Liver (tissue), 9 donors: ENCODE results near the gene AQP5. TPM values are rescaled to one million over a fixed set of nuclear protein-coding genes. Genes with fewer than 3 reads are reported as not detected.

ENCODE experiments used
- DNase-seq: peaks from one replicate; pipeline ENCODE4 v3.0.0-alpha.2; 2017; ENCODE audit warnings: low spot score
- H3K27ac ChIP-seq, 2 donors: one replicate each; pipeline ENCODE4 v1.7.0; 2013; ENCODE audit warnings: inconsistent platforms in 2 of 2, low read length in 2 of 2, control low read depth in 1 of 2, low read depth in 1 of 2, mild to moderate bottlenecking in 1 of 2
- H3K27me3 ChIP-seq, 4 donors: one replicate each; pipeline versions ENCODE4 v1.6.1 to v1.7.0; 2013; ENCODE audit warnings: low read length in 3 of 4, inconsistent platforms in 1 of 4, mild to moderate bottlenecking in 1 of 4, moderate library complexity in 1 of 4; ENCODE audit not compliant: control insufficient read depth in 4 of 4, insufficient read depth in 4 of 4
- H3K36me3 ChIP-seq, 4 donors: one replicate each; pipeline versions ENCODE4 v1.6.1 to v1.7.0; 2013; ENCODE audit warnings: low read length in 3 of 4, mild to moderate bottlenecking in 3 of 4, low read depth in 1 of 4, moderate library complexity in 1 of 4; ENCODE audit not compliant: control insufficient read depth in 4 of 4, insufficient read depth in 3 of 4
- H3K4me1 ChIP-seq, 4 donors: one replicate each; pipeline versions ENCODE4 v1.6.1 to v1.7.0; 2013; ENCODE audit warnings: low read length in 3 of 4, mild to moderate bottlenecking in 3 of 4, moderate library complexity in 1 of 4; ENCODE audit not compliant: control insufficient read depth in 4 of 4, insufficient read depth in 4 of 4
- H3K4me3 ChIP-seq, 3 donors: one replicate each; pipeline versions ENCODE4 v1.6.1 to v1.7.0; 2013; ENCODE audit warnings: low read length in 3 of 3, control low read depth in 1 of 3, low read depth in 1 of 3, mild to moderate bottlenecking in 1 of 3
- H3K9ac ChIP-seq, 2 donors: one replicate each; pipeline ENCODE4 v1.7.0; 2013; ENCODE audit warnings: low read length in 2 of 2, mild to moderate bottlenecking in 2 of 2, moderate library complexity in 2 of 2, control low read depth in 1 of 2, low read depth in 1 of 2
- H3K9me3 ChIP-seq, 4 donors: one replicate each; pipeline versions ENCODE4 v1.6.1 to v1.7.0; 2013; ENCODE audit warnings: low read length in 3 of 4; ENCODE audit not compliant: control insufficient read depth in 4 of 4
- CTCF ChIP-seq: fragments of 150-350 bp; IDR thresholded peaks from 2 replicates; pipeline ENCODE4 v1.5.1; 2017; ENCODE audit warnings: improper control_type of control experiment, low read depth, low read length; ENCODE audit not compliant: missing input control
- EGR1 ChIP-seq, 2 donors: IDR thresholded peaks; 2 replicates each; pipeline ENCODE4 v1.6.1; 2016 to 2018; ENCODE audit warnings: antibody characterized with exemption in 2 of 2, low read depth in 2 of 2
- FOXA1 ChIP-seq: IDR thresholded peaks from 2 replicates; pipeline ENCODE4 v1.6.1; 2016; ENCODE audit warnings: antibody characterized with exemption
- FOXA2 ChIP-seq: IDR thresholded peaks from 2 replicates; pipeline ENCODE4 v1.6.1; 2016; ENCODE audit warnings: antibody characterized with exemption
- GABPA ChIP-seq, 2 donors: IDR thresholded peaks in 1 of 2; conservative IDR thresholded peaks in 1 of 2; 2 replicates each; pipeline ENCODE4 v1.6.1; 2016; ENCODE audit warnings: antibody characterized with exemption in 2 of 2, mild to moderate bottlenecking in 1 of 2, moderate library complexity in 1 of 2
- HNF4A ChIP-seq, 2 donors: conservative IDR thresholded peaks; 2 replicates each; pipeline ENCODE4 v1.6.1; 2016; ENCODE audit warnings: antibody characterized with exemption in 2 of 2, mild to moderate bottlenecking in 2 of 2
- HNF4G ChIP-seq: IDR thresholded peaks from 2 replicates; pipeline ENCODE4 v1.6.1; 2016; ENCODE audit warnings: antibody characterized with exemption
- JUND ChIP-seq, 2 donors: IDR thresholded peaks; 2 replicates each; pipeline ENCODE4 v1.6.1; 2016; ENCODE audit warnings: antibody characterized with exemption in 2 of 2
- MAX ChIP-seq: IDR thresholded peaks from 2 replicates; pipeline ENCODE4 v1.6.1; 2016; ENCODE audit warnings: antibody characterized with exemption
- NR2F2 ChIP-seq: IDR thresholded peaks from 2 replicates; pipeline ENCODE4 v1.6.1; 2016; ENCODE audit warnings: antibody characterized with exemption
- RAD21 ChIP-seq, 2 donors: IDR thresholded peaks; 2 replicates each; pipeline ENCODE4 v1.6.1; 2016; ENCODE audit warnings: antibody characterized with exemption in 2 of 2, mild to moderate bottlenecking in 2 of 2
- RXRA ChIP-seq, 2 donors: IDR thresholded peaks; 2 replicates each; pipeline ENCODE4 v1.6.1; 2017 to 2018; ENCODE audit warnings: antibody characterized with exemption in 2 of 2, mild to moderate bottlenecking in 1 of 2
- SP1 ChIP-seq: IDR thresholded peaks from 2 replicates; pipeline ENCODE4 v1.6.1; 2018; ENCODE audit warnings: antibody characterized with exemption, mild to moderate bottlenecking
- TAF1 ChIP-seq: conservative IDR thresholded peaks from 2 replicates; pipeline ENCODE4 v1.6.1; 2016; ENCODE audit warnings: antibody characterized with exemption, mild to moderate bottlenecking
- YY1 ChIP-seq: IDR thresholded peaks from 2 replicates; pipeline ENCODE4 v1.6.1; 2016; ENCODE audit warnings: antibody characterized with exemption, mild to moderate bottlenecking
- ZBTB33 ChIP-seq: IDR thresholded peaks from 2 replicates; pipeline ENCODE4 v1.6.1; 2016; ENCODE audit warnings: antibody characterized with exemption
- WGBS: extraction: QIAGEN DNeasy Blood & Tissue Kit; methylation state at CpG from one replicate; pipeline ENCODE4 v1.1.7; 2013; 5-methylcytosine and 5-hydroxymethylcytosine counted together
- polyA plus RNA-seq, 2 donors: library from polyadenylated mRNA; stranded (reverse) in 1 of 2; unstranded in 1 of 2; fragments of 200-250 nt in 1 of 2; fragments of >200 nt in 1 of 2; fragmentation: Nextera tagmentation in 1 of 2; extraction: Ambion mirVana in 1 of 2; gene quantifications; one replicate each; pipeline versions ENCODE4 v1.2.1 to v1.2.3, GENCODE V29; 2013 to 2015
- total RNA-seq, 2 donors: library from RNA; depleted of rRNA; stranded (reverse); fragments of >200 nt; gene quantifications; one replicate each; pipeline ENCODE4 v1.2.3, GENCODE V29; 2014
- TF ChIP-seq, protein P1 (sequence below): IDR thresholded peaks from 2 replicates; pipeline ENCODE4 v1.6.1; 2016; ENCODE audit warnings: antibody characterized with exemption, mild to moderate bottlenecking
- TF ChIP-seq, protein P2 (sequence below): IDR thresholded peaks from 2 replicates; pipeline ENCODE4 v1.6.1; 2016; ENCODE audit warnings: antibody characterized with exemption
- donor health status: healthy.
- donor health status: healthy.
- donor health status: healthy.
- donor health status: healthy.
- donor health status: healthy.

AQP5 gene
- total and polyA plus RNA-seq, 4 donors, result not detected

- H3K4me1 ChIP-seq, result no peaks in the 10 kb centered on the region
- 83% methylated on average over 7 of the region's 7 CpGs for WGBS
- DNase-seq, result no peak
- H3K36me3 ChIP-seq, result no peaks in the 10 kb centered on the region
- H3K27ac ChIP-seq, result no peak overlapping the region
- no peaks in the 10 kb centered on the region for H3K27me3 ChIP-seq
- no peak overlapping the region for H3K9ac ChIP-seq
- no peak for TF ChIP-seq JUND (IDR thresholded peaks at IDR 0.05)
- TF ChIP-seq, protein P1, sequence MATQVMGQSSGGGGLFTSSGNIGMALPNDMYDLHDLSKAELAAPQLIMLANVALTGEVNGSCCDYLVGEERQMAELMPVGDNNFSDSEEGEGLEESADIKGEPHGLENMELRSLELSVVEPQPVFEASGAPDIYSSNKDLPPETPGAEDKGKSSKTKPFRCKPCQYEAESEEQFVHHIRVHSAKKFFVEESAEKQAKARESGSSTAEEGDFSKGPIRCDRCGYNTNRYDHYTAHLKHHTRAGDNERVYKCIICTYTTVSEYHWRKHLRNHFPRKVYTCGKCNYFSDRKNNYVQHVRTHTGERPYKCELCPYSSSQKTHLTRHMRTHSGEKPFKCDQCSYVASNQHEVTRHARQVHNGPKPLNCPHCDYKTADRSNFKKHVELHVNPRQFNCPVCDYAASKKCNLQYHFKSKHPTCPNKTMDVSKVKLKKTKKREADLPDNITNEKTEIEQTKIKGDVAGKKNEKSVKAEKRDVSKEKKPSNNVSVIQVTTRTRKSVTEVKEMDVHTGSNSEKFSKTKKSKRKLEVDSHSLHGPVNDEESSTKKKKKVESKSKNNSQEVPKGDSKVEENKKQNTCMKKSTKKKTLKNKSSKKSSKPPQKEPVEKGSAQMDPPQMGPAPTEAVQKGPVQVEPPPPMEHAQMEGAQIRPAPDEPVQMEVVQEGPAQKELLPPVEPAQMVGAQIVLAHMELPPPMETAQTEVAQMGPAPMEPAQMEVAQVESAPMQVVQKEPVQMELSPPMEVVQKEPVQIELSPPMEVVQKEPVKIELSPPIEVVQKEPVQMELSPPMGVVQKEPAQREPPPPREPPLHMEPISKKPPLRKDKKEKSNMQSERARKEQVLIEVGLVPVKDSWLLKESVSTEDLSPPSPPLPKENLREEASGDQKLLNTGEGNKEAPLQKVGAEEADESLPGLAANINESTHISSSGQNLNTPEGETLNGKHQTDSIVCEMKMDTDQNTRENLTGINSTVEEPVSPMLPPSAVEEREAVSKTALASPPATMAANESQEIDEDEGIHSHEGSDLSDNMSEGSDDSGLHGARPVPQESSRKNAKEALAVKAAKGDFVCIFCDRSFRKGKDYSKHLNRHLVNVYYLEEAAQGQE, result no peak
- no peak for TF ChIP-seq CTCF
- no peak for TF ChIP-seq SP1
- TF ChIP-seq RXRA (IDR thresholded peaks at IDR 0.05), result no peak
- TF ChIP-seq HNF4A (conservative IDR thresholded peaks at IDR 0.05), result no peak
- no peak for TF ChIP-seq MAX
- TF ChIP-seq ZBTB33, result no peak
- H3K4me3 ChIP-seq, result no peak overlapping the region
- H3K9me3 ChIP-seq, result no peaks in the 10 kb centered on the region
Observed at GRCh38 chr12:49929581-49929980, 32.1 kb upstream of the AQP5 start.

GRCh38 chr12:49930515-49931288, 31.0 kb upstream of the AQP5 start:
- WGBS, result 74% methylated on average over 3 of the region's 3 CpGs
- Histone ChIP-seq H3K9me3 (no peaks in the 10 kb centered on the region), H3K36me3 (no peaks in the 10 kb centered on the region), H3K4me1 (no peaks in the 10 kb centered on the region), H3K4me3 (no peak overlapping the region), H3K27ac (no peak overlapping the region), H3K27me3 (no peaks in the 10 kb centered on the region), H3K9ac (no peak overlapping the region)
- no peak for DNase-seq
- TF ChIP-seq TAF1 (no peak), CTCF (no peak), RAD21 (IDR thresholded peaks at IDR 0.05) (no peak), GABPA (IDR thresholded peaks at IDR 0.05 in 1 of 2, conservative IDR thresholded peaks at IDR 0.05 in 1 of 2) (no peak), MAX (no peak), HNF4G (no peak), SP1 (no peak), RXRA (IDR thresholded peaks at IDR 0.05) (no peak), ZBTB33 (no peak), YY1 (no peak), FOXA2 (no peak), FOXA1 (no peak), NR2F2 (no peak), HNF4A (conservative IDR thresholded peaks at IDR 0.05) (no peak), EGR1 (IDR thresholded peaks at IDR 0.05; ENCODE audit: low read depth in 2 of 2) (no peak)
- TF ChIP-seq, protein P2, sequence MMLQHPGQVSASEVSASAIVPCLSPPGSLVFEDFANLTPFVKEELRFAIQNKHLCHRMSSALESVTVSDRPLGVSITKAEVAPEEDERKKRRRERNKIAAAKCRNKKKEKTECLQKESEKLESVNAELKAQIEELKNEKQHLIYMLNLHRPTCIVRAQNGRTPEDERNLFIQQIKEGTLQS, result no peak
